HG03103 (cell line): Measurements from ENCODE around the gene KIAA1958.
A peak's percentile ranks its signal among the peaks of the same experiment; 100 is the strongest.

ENCODE experiments used
- ATAC-seq: cut with Tn5 transposase; IDR thresholded peaks from one replicate; pipeline ENCODE4 v1.9.1; 2021; ENCODE audit warnings: low read depth; ENCODE audit not compliant: unreplicated experiment

The KIAA1958 gene

DNA sequence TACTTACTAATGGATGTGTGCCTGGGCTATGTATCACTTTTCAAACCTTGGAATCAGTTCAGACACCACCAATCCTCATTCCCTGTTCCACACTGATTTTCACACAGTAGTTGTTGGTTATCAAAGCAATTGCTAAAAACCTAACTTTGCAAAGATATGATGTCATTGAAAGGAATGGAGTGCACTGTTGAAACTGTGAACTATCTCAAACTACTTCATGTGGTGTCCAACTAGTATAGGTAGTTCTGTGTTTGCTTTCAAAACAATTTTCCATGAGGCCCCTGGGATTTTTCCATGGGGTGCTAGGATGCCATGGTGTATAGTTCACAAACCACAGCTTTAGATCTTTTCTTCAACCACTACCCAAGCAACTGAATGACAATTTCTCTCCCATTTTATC is 213.5 kb downstream of the KIAA1958 start:
- ATAC-seq, result no peak

DNA sequence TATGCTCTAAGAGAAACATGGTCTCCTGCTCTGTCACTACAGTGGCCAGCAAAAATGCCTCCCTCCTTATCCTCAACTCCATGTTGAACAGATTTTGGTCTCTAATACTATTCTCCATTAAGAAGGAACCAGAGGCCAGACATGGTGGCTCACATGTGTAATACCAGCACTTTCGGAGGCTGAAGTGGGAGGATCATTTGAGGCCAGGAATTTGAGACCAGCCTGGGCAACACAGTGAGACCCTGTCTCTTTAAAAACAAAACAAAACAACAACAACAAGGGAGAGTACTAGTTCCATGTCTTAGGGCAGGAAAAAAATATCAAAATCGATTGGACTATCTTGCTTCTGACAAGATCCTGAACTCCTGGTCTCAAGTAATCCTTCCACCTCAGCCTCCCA is 216.7 kb downstream of the KIAA1958 start:
- no peak for ATAC-seq

DNA sequence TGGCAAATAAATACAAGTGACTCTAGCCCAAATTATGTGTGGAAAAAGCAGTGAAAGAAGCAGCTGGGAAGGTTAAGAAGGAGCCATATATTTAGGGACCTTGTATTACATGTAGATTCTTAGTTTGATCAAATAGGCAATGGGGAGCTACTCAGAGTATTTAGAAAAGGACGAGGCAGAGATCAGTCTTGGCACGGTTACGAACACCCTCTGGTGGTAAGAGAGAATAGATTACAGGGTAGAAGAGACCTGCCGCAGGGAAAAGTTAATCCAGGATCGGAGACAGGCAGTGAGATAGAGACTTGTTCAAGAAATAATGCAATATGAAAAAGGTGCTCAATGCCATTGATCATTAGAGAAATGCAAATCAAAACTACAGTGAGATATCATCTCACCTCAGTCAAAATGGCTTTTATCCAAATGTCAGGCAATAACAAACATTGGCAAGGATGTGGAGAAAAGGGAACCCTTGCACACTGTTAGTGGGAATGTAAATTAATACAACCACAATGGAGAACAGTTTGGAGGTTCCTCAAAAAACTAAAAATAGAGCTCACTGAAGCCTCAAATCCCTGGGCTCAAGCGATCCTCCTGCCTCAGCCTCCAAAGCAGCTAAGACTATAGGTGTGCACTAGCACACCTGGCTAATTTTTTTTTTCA is 219.3 kb downstream of the KIAA1958 start:
- ATAC-seq, result no peak

- ATAC-seq, result no peak
Observed at GRCh38 chr9:112711050-112711689, 224.5 kb downstream of the KIAA1958 start.

GRCh38 chr9:112712678-112713077 is 226.1 kb downstream of the KIAA1958 start:
- no peak for ATAC-seq

DNA sequence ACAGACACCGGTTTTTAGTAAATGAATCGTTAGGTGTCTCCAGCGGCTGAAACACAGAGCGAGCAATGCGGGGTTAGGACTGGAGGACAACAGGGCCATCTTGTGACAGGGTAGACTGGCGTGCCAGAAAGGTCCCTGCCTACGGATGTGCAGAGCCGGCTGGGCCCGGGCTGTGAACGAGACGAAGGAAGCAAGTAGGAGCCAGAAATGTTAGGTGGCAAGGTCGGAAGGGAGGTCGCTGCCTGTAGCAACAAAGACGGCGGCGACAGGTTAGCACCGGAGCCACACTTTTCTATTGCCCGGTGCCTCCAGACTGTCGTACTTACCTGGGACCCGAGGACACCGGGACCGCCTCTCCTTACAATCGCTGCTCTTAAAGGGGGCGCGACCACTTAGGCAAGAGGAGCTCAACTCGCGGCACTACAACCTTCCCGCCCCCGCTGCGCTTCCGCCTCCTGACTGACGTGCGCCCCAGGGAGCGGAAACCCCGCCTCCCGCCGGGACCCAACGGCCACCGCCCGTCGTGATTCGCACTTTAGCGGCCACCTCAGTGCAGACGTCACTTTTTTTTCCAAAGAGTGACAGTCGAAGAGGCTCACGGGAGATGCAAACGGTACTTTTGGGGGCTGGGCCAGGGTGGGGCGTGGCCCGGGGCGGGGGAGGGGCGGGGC is 231.2 kb downstream of the KIAA1958 start, which contains the start of gene INIP:
INIP (minus strand) TSS at position 457 of the 671 bp plus-strand sequence. CDS start 1,632 bp downstream, outside the sequence.
- ATAC-seq, result peak; percentile 94
